ENCODE results near the gene SLC9B1. TPM values are rescaled to one million over a fixed set of nuclear protein-coding genes. Genes with fewer than 3 reads are reported as not detected.
A peak's percentile ranks its signal among the peaks of the same experiment; 100 is the strongest.

Gene SLC9B1
- total and polyA plus RNA-seq, 4 donors = 0.12 to 4.6 (median 0.35) TPM

GRCh38 chr4:103011378-103012025 is 8.0 kb downstream of the SLC9B1 start:
- WGBS, 2 donors = 85 to 94% methylated on average over 4 of the region's 4 CpGs
- no peaks in the 10 kb centered on the region for H3K36me3 ChIP-seq (ENCODE audit: control insufficient read depth in 4 of 4, insufficient read depth in 4 of 4, low read length in 4 of 4)
- peak in 2 of 3 donors; percentile 1 to 11 for DNase-seq
- H3K27ac ChIP-seq (ENCODE audit: low read depth in 1 of 2, low read length in 1 of 2) = peak overlapping the region in 1 of 2 donors; percentile 83
- TF ChIP-seq, protein P1, sequence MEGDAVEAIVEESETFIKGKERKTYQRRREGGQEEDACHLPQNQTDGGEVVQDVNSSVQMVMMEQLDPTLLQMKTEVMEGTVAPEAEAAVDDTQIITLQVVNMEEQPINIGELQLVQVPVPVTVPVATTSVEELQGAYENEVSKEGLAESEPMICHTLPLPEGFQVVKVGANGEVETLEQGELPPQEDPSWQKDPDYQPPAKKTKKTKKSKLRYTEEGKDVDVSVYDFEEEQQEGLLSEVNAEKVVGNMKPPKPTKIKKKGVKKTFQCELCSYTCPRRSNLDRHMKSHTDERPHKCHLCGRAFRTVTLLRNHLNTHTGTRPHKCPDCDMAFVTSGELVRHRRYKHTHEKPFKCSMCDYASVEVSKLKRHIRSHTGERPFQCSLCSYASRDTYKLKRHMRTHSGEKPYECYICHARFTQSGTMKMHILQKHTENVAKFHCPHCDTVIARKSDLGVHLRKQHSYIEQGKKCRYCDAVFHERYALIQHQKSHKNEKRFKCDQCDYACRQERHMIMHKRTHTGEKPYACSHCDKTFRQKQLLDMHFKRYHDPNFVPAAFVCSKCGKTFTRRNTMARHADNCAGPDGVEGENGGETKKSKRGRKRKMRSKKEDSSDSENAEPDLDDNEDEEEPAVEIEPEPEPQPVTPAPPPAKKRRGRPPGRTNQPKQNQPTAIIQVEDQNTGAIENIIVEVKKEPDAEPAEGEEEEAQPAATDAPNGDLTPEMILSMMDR (IDR thresholded peaks at IDR 0.05; ENCODE audit: control extremely low read depth, extremely low read depth) = no peak
- ATAC-seq (ENCODE audit: insufficient read depth, low FRiP score) = peak; percentile 38
- no peaks in the 10 kb centered on the region for H3K9me3 ChIP-seq (ENCODE audit: control insufficient read depth in 4 of 4, insufficient read depth in 3 of 4, low read length in 3 of 4)
- no peaks in the 10 kb centered on the region for H3K27me3 ChIP-seq (ENCODE audit: control insufficient read depth in 3 of 3, insufficient read depth in 3 of 3, low read length in 2 of 3)
- H3K9ac ChIP-seq (ENCODE audit: insufficient read depth in 1 of 2, low read length in 2 of 2) = no peak overlapping the region
- H3K4me3 ChIP-seq = no peak overlapping the region
- peaks cover 0 to 9% (median 6%) of the 10 kb centered on the region in 5 donors for H3K4me1 ChIP-seq (ENCODE audit: control insufficient read depth in 5 of 5, insufficient read depth in 5 of 5, low read length in 5 of 5)

DNA sequence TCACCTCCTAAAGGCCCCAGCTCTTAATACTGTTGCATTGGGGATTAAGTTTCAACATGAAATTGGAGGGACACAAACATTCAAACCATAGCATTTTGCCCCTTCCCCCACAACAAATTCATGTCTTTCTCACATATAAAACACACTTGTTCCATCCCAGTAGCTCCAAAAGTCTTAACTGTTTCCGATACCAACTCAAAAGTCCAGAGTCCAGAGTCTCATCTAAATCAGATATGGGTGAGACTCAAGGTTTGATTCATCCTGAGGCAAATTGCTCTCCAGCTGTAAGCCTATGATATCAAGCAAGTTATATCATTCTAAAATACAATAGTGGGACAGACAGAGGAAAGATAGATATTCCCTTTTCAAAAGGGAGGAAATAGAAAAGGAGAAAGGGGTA is 8.7 kb downstream of the SLC9B1 start:
- Histone ChIP-seq H3K27me3 (ENCODE audit: control insufficient read depth in 3 of 3, insufficient read depth in 3 of 3, low read length in 2 of 3) (no peaks in the 10 kb centered on the region), H3K4me1 (ENCODE audit: control insufficient read depth in 5 of 5, insufficient read depth in 5 of 5, low read length in 5 of 5) (peaks cover 0 to 9% (median 6%) of the 10 kb centered on the region in 5 donors), H3K4me3 (no peak overlapping the region), H3K9ac (ENCODE audit: insufficient read depth in 1 of 2, low read length in 2 of 2) (no peak overlapping the region), H3K9me3 (ENCODE audit: control insufficient read depth in 4 of 4, insufficient read depth in 3 of 4, low read length in 3 of 4) (no peaks in the 10 kb centered on the region), H3K36me3 (ENCODE audit: control insufficient read depth in 4 of 4, insufficient read depth in 4 of 4, low read length in 4 of 4) (no peaks in the 10 kb centered on the region), H3K27ac (ENCODE audit: low read depth in 1 of 2, low read length in 1 of 2) (no peak overlapping the region)
- 97 to 100% methylated on average over 1 of the region's 1 CpG for WGBS, 2 donors
- TF ChIP-seq, protein P1 (IDR thresholded peaks at IDR 0.05; ENCODE audit: control extremely low read depth, extremely low read depth) = no peak
- no peak for ATAC-seq (ENCODE audit: insufficient read depth, low FRiP score)
- no peak for DNase-seq

GRCh38 chr4:103008875-103009729 is 10.4 kb downstream of the SLC9B1 start:
- peak; percentile 78 for ATAC-seq (ENCODE audit: insufficient read depth, low FRiP score)
- Histone ChIP-seq H3K9ac (ENCODE audit: insufficient read depth in 1 of 2, low read length in 2 of 2) (no peak overlapping the region), H3K27ac (ENCODE audit: low read depth in 1 of 2, low read length in 1 of 2) (no peak overlapping the region), H3K4me3 (no peak overlapping the region), H3K4me1 (ENCODE audit: control insufficient read depth in 5 of 5, insufficient read depth in 5 of 5, low read length in 5 of 5) (peaks cover 0 to 9% (median 6%) of the 10 kb centered on the region in 5 donors), H3K36me3 (ENCODE audit: control insufficient read depth in 4 of 4, insufficient read depth in 4 of 4, low read length in 4 of 4) (no peaks in the 10 kb centered on the region), H3K27me3 (ENCODE audit: control insufficient read depth in 3 of 3, insufficient read depth in 3 of 3, low read length in 2 of 3) (no peaks in the 10 kb centered on the region), H3K9me3 (ENCODE audit: control insufficient read depth in 4 of 4, insufficient read depth in 3 of 4, low read length in 3 of 4) (no peaks in the 10 kb centered on the region)
- peak; percentile 32 to 86 (median 79) for DNase-seq
- TF ChIP-seq, protein P1 (IDR thresholded peaks at IDR 0.05; ENCODE audit: control extremely low read depth, extremely low read depth) = peak; percentile 75
- 73 to 77% methylated on average over 15 of the region's 15 CpGs for WGBS, 2 donors

Data from lung (tissue), 12 donors.